Parathyroid adenoma (tissue), 2 donors: ENCODE data around the gene FFAR1.

Experiments
- H2AFZ ChIP-seq: fragments of 300-600 bp; sonication (generic); one replicate; pipeline ENCODE4 v1.7.0; 2017; ENCODE audit warnings: antibody characterized with exemption, mild to moderate bottlenecking
- H3K27ac ChIP-seq: fragments of 300-600 bp; sonication (generic); one replicate; pipeline ENCODE4 v1.7.0; 2017
- H3K27me3 ChIP-seq: fragments of 300-600 bp; sonication (generic); one replicate; pipeline ENCODE4 v1.7.0; 2017; ENCODE audit warnings: low read length; ENCODE audit not compliant: control insufficient read depth, insufficient read depth
- H3K36me3 ChIP-seq: fragments of 300-600 bp; sonication (generic); one replicate; pipeline ENCODE4 v1.7.0; 2017; ENCODE audit warnings: low read length; ENCODE audit not compliant: control insufficient read depth, insufficient read depth
- H3K4me1 ChIP-seq: fragments of 300-600 bp; sonication (generic); one replicate; pipeline ENCODE4 v1.7.0; 2017; ENCODE audit warnings: control low read depth
- H3K4me2 ChIP-seq: fragments of 300-600 bp; sonication (generic); one replicate; pipeline ENCODE4 v1.7.0; 2017; ENCODE audit warnings: low read length
- H3K4me3 ChIP-seq: fragments of 300-600 bp; sonication (generic); one replicate; pipeline ENCODE4 v1.7.0; 2017; ENCODE audit warnings: low read depth, low read length
- H3K79me2 ChIP-seq: fragments of 300-600 bp; sonication (generic); one replicate; pipeline ENCODE4 v1.7.0; 2017; ENCODE audit warnings: control low read depth
- H3K9ac ChIP-seq: fragments of 300-600 bp; sonication (generic); one replicate; pipeline ENCODE4 v1.7.0; 2017; ENCODE audit warnings: mild to moderate bottlenecking
- H3K9me3 ChIP-seq: fragments of 300-600 bp; sonication (generic); one replicate; pipeline ENCODE4 v1.7.0; 2017; ENCODE audit warnings: low read length; ENCODE audit not compliant: control insufficient read depth
- TF ChIP-seq, protein P1 (sequence below): fragments of 300-600 bp; sonication (generic); IDR thresholded peaks from one replicate; pipeline ENCODE4 v1.7.0; 2017; ENCODE audit warnings: antibody characterized with exemption, mild to moderate bottlenecking
- donor health status: primary hyperparathyroidism.

The FFAR1 gene

DNA sequence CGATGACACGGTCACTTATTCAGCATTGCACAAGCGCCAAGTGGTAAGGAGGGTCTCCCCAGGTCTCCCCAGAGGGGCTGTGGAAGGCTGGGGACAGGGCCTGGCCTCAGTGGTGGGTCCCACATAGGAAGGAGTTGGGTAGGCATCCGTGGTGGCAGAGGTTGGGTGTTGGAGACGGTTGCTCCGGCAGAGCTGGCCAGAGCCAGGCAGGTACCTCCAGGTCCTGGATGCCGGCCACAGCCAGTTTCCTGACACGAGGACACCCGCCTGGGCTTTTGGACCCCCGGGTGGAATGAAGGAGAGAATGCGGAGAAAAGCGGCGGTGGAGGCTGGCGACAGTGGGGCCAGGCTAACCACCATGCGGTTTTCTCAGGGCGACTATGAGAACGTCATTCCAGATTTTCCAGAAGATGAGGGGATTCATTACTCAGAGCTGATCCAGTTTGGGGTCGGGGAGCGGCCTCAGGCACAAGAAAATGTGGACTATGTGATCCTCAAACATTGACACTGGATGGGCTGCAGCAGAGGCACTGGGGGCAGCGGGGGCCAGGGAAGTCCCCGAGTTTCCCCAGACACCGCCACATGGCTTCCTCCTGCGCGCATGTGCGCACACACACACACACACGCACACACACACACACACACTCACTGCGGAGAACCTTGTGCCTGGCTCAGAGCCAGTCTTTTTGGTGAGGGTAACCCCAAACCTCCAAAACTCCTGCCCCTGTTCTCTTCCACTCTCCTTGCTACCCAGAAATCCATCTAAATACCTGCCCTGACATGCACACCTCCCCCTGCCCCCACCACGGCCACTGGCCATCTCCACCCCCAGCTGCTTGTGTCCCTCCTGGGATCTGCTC is 1.3 kb upstream of the FFAR1 start:
- Histone ChIP-seq H3K36me3 (no peaks in the 10 kb centered on the region), H3K9ac (no peak overlapping the region), H3K27me3 (no peaks in the 10 kb centered on the region), H3K27ac (no peak overlapping the region), H3K9me3 (no peaks in the 10 kb centered on the region), H2AFZ (no peak overlapping the region), H3K4me2 (no peak overlapping the region), H3K4me1 (peaks cover 20% of the 10 kb centered on the region), H3K79me2 (no peaks in the 10 kb centered on the region), H3K4me3 (no peak overlapping the region)
- TF ChIP-seq, protein P1, sequence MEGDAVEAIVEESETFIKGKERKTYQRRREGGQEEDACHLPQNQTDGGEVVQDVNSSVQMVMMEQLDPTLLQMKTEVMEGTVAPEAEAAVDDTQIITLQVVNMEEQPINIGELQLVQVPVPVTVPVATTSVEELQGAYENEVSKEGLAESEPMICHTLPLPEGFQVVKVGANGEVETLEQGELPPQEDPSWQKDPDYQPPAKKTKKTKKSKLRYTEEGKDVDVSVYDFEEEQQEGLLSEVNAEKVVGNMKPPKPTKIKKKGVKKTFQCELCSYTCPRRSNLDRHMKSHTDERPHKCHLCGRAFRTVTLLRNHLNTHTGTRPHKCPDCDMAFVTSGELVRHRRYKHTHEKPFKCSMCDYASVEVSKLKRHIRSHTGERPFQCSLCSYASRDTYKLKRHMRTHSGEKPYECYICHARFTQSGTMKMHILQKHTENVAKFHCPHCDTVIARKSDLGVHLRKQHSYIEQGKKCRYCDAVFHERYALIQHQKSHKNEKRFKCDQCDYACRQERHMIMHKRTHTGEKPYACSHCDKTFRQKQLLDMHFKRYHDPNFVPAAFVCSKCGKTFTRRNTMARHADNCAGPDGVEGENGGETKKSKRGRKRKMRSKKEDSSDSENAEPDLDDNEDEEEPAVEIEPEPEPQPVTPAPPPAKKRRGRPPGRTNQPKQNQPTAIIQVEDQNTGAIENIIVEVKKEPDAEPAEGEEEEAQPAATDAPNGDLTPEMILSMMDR: no peak

DNA sequence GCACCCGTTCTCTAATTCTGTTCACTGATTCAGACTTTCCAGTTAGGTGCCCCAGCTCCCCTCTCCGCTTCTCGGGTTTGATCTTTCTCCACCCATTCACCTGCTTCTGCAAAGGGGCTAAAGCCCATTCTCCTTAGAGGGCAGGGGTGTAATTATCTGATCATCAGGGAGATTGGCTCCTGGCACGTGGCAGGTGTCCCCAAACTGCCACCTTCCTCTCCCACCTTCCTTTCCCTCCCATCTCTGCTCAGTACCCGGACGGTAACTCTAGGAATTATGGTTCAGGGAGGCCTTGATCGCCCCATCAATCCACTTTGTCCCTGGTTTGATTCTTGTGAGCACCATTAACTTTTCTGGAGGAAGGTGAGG is 212 bp downstream of the FFAR1 start:
- Histone ChIP-seq H3K4me3 (no peak overlapping the region), H2AFZ (no peak overlapping the region), H3K79me2 (no peaks in the 10 kb centered on the region), H3K27ac (no peak overlapping the region), H3K36me3 (no peaks in the 10 kb centered on the region), H3K27me3 (no peaks in the 10 kb centered on the region), H3K9ac (no peak overlapping the region), H3K4me1 (peaks cover 24% of the 10 kb centered on the region), H3K9me3 (no peaks in the 10 kb centered on the region), H3K4me2 (no peak overlapping the region)
- TF ChIP-seq, protein P1: no peak

DNA sequence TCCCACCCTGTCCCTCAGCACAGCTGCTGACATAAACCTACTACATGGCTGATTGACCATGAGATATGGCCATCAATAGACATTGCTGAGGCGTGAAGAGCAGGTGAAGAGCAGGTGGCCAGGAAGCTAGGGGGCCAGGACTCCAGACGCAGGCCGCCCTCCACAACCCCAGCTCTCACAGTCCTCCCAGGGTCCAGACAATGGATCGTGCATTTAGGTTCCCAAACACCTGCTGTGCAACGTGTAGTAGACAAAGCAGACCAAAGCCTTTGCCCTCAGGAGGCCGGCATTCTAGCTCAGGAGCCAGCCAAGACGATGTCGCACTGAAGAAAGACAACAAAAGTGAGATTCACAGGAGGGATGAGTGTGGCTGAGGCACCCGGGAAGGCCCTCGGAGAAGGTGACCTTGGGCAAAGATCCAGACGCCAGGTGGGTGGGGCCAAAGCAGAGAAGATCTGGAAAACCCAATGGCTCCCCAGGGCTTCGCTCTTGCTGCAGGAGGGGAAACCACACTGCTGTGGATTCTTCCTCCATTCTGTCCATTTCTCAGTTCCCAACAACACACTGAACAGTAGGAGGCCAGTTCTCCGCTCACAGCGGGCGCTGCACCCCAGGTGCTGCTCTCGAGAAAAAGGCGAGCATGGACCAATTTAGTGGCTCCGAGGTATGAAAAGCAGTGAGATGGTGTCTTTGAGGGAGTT is 1.4 kb downstream of the FFAR1 start:
- Histone ChIP-seq H3K27me3 (no peaks in the 10 kb centered on the region), H3K36me3 (no peaks in the 10 kb centered on the region), H3K4me2 (no peak overlapping the region), H2AFZ (no peak overlapping the region), H3K9ac (no peak overlapping the region), H3K79me2 (no peaks in the 10 kb centered on the region), H3K4me3 (no peak overlapping the region), H3K4me1 (peaks cover 31% of the 10 kb centered on the region), H3K27ac (no peak overlapping the region), H3K9me3 (no peaks in the 10 kb centered on the region)
- TF ChIP-seq, protein P1: no peak

DNA sequence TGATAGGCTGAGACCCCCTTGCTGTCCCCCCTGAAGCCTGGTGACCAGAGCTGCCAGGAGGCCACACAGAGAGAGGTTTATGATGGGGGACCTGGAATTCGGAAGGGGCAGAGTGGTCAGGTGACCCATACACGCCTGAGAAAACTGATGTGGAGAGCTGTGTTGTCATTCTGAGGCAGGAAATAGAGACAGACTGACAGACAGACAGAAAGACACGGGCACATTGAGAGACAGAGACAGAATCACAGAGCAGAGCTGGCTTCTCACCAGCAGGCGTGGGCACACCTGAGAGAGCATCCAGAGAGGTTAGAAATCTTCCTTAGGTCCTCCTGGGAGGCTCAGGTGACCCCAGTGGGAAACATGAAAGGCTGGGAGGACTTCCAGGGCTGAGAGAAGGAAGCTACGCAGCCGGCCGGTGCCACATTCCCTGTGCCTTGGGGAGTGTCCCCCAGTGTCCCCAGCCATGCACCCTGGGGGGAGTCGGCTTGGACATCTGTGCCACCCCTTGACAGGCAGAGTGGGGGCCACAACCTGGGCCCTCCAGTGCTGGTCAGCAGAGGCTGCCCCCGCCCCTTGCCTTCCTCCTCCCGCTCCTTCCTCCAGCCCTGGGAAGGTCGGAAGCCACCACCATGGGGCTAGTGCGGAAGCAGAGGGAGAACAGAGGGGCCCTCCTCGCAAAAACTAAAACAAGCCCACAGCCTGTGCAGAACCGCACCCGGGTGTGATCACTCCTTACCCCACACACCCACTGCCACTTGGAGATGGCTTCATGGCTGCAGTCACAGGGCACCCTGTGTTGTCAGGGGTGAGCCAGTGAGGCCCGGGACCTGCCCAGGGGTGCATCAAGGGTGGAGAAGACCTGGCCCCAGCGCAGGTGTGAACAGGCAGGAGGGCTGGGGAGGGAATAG is 2.2 kb downstream of the FFAR1 start:
- TF ChIP-seq, protein P1: no peak
- H3K9me3 ChIP-seq: no peaks in the 10 kb centered on the region
- H3K4me2 ChIP-seq: no peak overlapping the region
- no peaks in the 10 kb centered on the region for H3K36me3 ChIP-seq
- H2AFZ ChIP-seq: no peak overlapping the region
- H3K9ac ChIP-seq: no peak overlapping the region
- no peaks in the 10 kb centered on the region for H3K27me3 ChIP-seq
- no peak overlapping the region for H3K27ac ChIP-seq
- H3K4me1 ChIP-seq: peaks cover 31% of the 10 kb centered on the region
- no peaks in the 10 kb centered on the region for H3K79me2 ChIP-seq
- no peak overlapping the region for H3K4me3 ChIP-seq
